ENCODE results near the gene METTL14.

The METTL14 gene

DNA sequence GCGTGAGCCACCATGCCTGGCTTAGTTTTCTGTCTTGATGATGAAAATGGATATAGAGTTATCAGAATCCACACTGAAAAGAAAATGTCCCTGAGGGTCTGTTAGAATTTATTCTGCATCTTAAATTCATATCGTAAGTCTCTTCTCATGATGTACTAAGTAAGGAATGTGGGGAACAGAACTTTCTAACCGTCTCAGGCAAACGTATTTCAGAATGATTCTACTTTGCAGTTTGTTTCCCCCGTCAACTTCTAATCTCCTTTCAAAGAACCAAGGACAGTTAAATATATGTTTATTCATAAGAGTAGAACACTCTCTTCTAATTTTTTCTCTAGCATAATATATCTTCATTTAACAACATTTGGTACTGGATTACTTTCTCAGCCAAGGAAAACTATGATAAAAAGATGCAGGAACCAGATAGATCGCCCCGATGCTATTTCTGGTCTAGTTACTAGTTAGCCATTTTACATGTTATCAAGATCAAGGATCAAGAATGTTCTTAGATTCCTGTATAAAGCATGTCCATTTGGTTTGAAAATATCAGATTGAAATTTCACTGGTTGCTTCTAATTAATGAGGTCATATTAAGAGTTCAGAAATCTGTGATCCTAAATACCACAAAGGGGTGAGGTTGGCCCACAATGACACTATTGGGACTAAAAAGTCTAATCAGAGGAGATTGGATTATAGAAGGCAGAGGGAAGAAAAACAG lies 49.5 kb downstream of the METTL14 start:
- Histone ChIP-seq H3K27me3 (ENCODE audit: control insufficient read depth, insufficient read depth, low read length) (no peaks in the 10 kb centered on the region), H3K36me3 (ENCODE audit: control insufficient read depth, insufficient read depth, low read length) (peaks cover 3% of the 10 kb centered on the region; the same call in 1 of the 2 replicates), H3K4me1 (ENCODE audit: control insufficient read depth, insufficient read depth, low read length) (no peaks in the 10 kb centered on the region), H3K4me3 (ENCODE audit: low read length) (no peak overlapping the region), H3K27ac (ENCODE audit: low read length) (no peak overlapping the region), H3K9me3 (ENCODE audit: control insufficient read depth, insufficient read depth, low read length) (no peaks in the 10 kb centered on the region)
- WGBS (ENCODE audit: insufficient coverage, insufficient read length) = no CpG with 5 or more reads among the region's 7 CpGs
- no peak for DNase-seq (ENCODE audit: low read depth, low spot score)

DNA sequence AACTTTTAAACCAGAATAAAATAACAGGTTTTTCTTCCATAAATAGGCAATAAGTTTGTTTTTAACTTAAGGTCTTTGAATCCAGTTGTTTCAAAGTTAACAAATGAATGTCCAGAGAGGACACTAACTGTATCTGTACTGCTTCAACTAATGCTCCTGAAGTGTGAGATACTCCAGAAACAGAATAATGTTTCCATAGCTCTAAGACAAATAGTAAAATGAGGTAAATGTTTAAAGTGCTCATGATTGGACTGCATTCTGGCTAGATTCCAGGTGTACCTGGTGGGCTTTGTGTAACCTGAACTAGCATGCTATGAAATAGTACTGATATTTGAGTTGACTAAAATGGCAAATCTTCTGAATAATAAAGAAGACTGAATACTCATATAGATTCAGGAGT lies 51.7 kb downstream of the METTL14 start:
- H3K4me1 ChIP-seq (ENCODE audit: control insufficient read depth, insufficient read depth, low read length) = no peaks in the 10 kb centered on the region
- no peak for DNase-seq (ENCODE audit: low read depth, low spot score)
- H3K4me3 ChIP-seq (ENCODE audit: low read length) = no peak overlapping the region
- no peak overlapping the region for H3K27ac ChIP-seq (ENCODE audit: low read length)
- H3K36me3 ChIP-seq (ENCODE audit: control insufficient read depth, insufficient read depth, low read length) = peaks cover 6% of the 10 kb centered on the region; the same call in 1 of the 2 replicates
- H3K27me3 ChIP-seq (ENCODE audit: control insufficient read depth, insufficient read depth, low read length) = no peaks in the 10 kb centered on the region
- H3K9me3 ChIP-seq (ENCODE audit: control insufficient read depth, insufficient read depth, low read length) = no peaks in the 10 kb centered on the region

- no peak overlapping the region for H3K4me3 ChIP-seq (ENCODE audit: low read length)
- H3K36me3 ChIP-seq (ENCODE audit: control insufficient read depth, insufficient read depth, low read length) = peaks cover 6% of the 10 kb centered on the region; the same call in 1 of the 2 replicates
- no peaks in the 10 kb centered on the region for H3K4me1 ChIP-seq (ENCODE audit: control insufficient read depth, insufficient read depth, low read length)
- H3K9me3 ChIP-seq (ENCODE audit: control insufficient read depth, insufficient read depth, low read length) = no peaks in the 10 kb centered on the region
- no peaks in the 10 kb centered on the region for H3K27me3 ChIP-seq (ENCODE audit: control insufficient read depth, insufficient read depth, low read length)
- no peak for DNase-seq (ENCODE audit: low read depth, low spot score)
- no peak overlapping the region for H3K27ac ChIP-seq (ENCODE audit: low read length)
- WGBS (ENCODE audit: insufficient coverage, insufficient read length) = no CpG with 5 or more reads among the region's 3 CpGs
Measured at GRCh38 chr4:118738090-118738489, 52.9 kb downstream of the METTL14 start.

DNA sequence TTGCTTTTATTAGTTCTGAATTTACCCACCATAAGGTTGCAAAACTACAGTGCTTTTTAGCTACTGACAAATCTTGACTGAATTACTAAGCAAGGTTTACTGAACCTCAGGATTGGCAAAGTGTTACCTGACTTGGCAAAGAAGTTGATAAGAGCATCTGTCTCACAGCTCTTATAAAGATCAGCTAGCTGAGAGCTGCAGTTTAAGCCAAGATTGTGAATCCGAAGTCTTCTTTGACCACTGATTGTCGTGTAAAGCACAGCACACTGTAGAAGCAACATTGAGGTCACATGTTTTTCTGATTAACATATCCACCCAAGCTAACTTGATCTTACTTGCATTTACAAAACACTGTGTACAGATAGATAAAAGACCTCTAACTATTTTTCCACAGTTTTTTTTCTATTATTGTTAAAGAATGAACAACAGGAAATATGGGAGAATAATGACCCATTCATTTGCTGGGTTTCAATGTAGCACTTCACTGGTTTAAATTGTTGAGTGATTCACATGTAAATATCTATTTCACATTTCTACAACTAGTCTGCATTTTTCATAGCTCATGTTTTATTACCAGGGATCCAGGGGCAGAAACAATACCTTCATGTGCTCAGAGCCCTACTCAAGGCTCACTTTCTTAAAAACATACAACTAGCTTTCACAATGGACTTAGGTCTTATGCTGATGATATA lies 54.0 kb downstream of the METTL14 start:
- Histone ChIP-seq H3K27ac (ENCODE audit: low read length) (no peak overlapping the region), H3K4me3 (ENCODE audit: low read length) (no peak overlapping the region), H3K36me3 (ENCODE audit: control insufficient read depth, insufficient read depth, low read length) (peaks cover 6% of the 10 kb centered on the region; the same call in 1 of the 2 replicates), H3K9me3 (ENCODE audit: control insufficient read depth, insufficient read depth, low read length) (no peaks in the 10 kb centered on the region), H3K27me3 (ENCODE audit: control insufficient read depth, insufficient read depth, low read length) (no peaks in the 10 kb centered on the region), H3K4me1 (ENCODE audit: control insufficient read depth, insufficient read depth, low read length) (no peaks in the 10 kb centered on the region)
- DNase-seq (ENCODE audit: low read depth, low spot score) = no peak
- WGBS (ENCODE audit: insufficient coverage, insufficient read length) = no CpG with 5 or more reads among the region's 2 CpGs

GRCh38 chr4:118740869-118741268 lies 55.7 kb downstream of the METTL14 start:
- no CpG with 5 or more reads among the region's 5 CpGs for WGBS (ENCODE audit: insufficient coverage, insufficient read length)
- Histone ChIP-seq H3K4me1 (ENCODE audit: control insufficient read depth, insufficient read depth, low read length) (no peaks in the 10 kb centered on the region), H3K4me3 (ENCODE audit: low read length) (no peak overlapping the region), H3K27me3 (ENCODE audit: control insufficient read depth, insufficient read depth, low read length) (no peaks in the 10 kb centered on the region), H3K9me3 (ENCODE audit: control insufficient read depth, insufficient read depth, low read length) (no peaks in the 10 kb centered on the region), H3K36me3 (ENCODE audit: control insufficient read depth, insufficient read depth, low read length) (peaks cover 6% of the 10 kb centered on the region; the same call in 1 of the 2 replicates), H3K27ac (ENCODE audit: low read length) (no peak overlapping the region)
- no peak for DNase-seq (ENCODE audit: low read depth, low spot score)

DNA sequence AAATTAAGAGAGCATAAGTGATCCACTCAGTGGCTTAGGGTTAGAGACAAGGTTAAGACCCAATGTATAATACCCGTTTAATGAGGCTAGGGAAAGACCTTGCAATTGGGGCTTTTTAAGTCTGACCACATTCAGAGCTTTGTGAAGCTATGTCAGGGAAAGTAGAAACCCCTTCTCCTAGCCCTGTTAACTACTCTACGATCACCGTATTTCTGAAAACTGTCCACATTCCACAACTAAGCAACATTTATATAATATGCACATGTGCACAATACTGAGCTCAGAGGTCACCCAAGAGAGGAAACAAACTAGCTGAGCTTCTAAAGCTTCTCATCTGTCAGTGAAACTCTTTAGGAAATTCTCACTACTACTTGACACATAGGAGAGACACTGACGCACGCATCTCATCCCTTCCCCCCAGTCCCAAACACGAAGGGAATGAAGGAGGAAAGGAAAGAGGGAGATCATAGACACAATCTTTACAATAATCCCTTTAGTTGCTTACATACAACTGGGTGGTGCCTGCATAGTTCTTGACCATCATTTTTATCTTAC lies 56.2 kb downstream of the METTL14 start:
- WGBS (ENCODE audit: insufficient coverage, insufficient read length) = no CpG with 5 or more reads among the region's 6 CpGs
- H3K27ac ChIP-seq (ENCODE audit: low read length) = no peak overlapping the region
- H3K27me3 ChIP-seq (ENCODE audit: control insufficient read depth, insufficient read depth, low read length) = no peaks in the 10 kb centered on the region
- no peaks in the 10 kb centered on the region for H3K4me1 ChIP-seq (ENCODE audit: control insufficient read depth, insufficient read depth, low read length)
- H3K4me3 ChIP-seq (ENCODE audit: low read length) = no peak overlapping the region
- H3K36me3 ChIP-seq (ENCODE audit: control insufficient read depth, insufficient read depth, low read length) = peaks cover 6% of the 10 kb centered on the region; the same call in 1 of the 2 replicates
- DNase-seq (ENCODE audit: low read depth, low spot score) = no peak
- H3K9me3 ChIP-seq (ENCODE audit: control insufficient read depth, insufficient read depth, low read length) = no peaks in the 10 kb centered on the region

DNA sequence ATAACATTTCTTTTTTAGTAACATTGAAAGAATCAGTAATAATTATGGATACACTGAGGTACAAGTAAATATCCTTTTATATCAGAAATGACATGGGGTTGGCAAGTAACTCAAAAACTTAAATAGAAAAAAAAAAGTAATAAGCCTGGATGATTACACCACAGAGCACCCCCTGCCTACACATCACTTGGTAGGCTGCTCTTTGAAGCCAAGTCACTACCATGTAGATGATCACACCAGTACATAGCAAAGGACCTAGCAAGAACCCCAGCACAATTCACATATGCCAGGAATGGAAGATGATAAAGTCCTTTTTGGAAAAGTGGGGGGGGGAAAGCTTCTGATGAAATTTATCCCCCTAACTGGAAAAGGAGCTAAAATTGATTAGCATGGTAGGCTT lies 56.9 kb downstream of the METTL14 start:
- peaks cover 6% of the 10 kb centered on the region; the same call in 1 of the 2 replicates for H3K36me3 ChIP-seq (ENCODE audit: control insufficient read depth, insufficient read depth, low read length)
- no peaks in the 10 kb centered on the region for H3K9me3 ChIP-seq (ENCODE audit: control insufficient read depth, insufficient read depth, low read length)
- no peaks in the 10 kb centered on the region for H3K27me3 ChIP-seq (ENCODE audit: control insufficient read depth, insufficient read depth, low read length)
- DNase-seq (ENCODE audit: low read depth, low spot score) = no peak
- H3K4me1 ChIP-seq (ENCODE audit: control insufficient read depth, insufficient read depth, low read length) = no peaks in the 10 kb centered on the region
- no peak overlapping the region for H3K4me3 ChIP-seq (ENCODE audit: low read length)
- H3K27ac ChIP-seq (ENCODE audit: low read length) = no peak overlapping the region

- no peaks in the 10 kb centered on the region for H3K4me1 ChIP-seq (ENCODE audit: control insufficient read depth, insufficient read depth, low read length)
- no peak for DNase-seq (ENCODE audit: low read depth, low spot score)
- H3K27me3 ChIP-seq (ENCODE audit: control insufficient read depth, insufficient read depth, low read length) = no peaks in the 10 kb centered on the region
- H3K27ac ChIP-seq (ENCODE audit: low read length) = no peak overlapping the region
- no peak overlapping the region for H3K4me3 ChIP-seq (ENCODE audit: low read length)
- peaks cover 6% of the 10 kb centered on the region; the same call in 1 of the 2 replicates for H3K36me3 ChIP-seq (ENCODE audit: control insufficient read depth, insufficient read depth, low read length)
- WGBS (ENCODE audit: insufficient coverage, insufficient read length) = no CpG with 5 or more reads among the region's 4 CpGs
- H3K9me3 ChIP-seq (ENCODE audit: control insufficient read depth, insufficient read depth, low read length) = no peaks in the 10 kb centered on the region
Measured at GRCh38 chr4:118743867-118744266, 58.7 kb downstream of the METTL14 start.

GRCh38 chr4:118745357-118745756 lies 60.2 kb downstream of the METTL14 start:
- DNase-seq (ENCODE audit: low read depth, low spot score) = no peak
- Histone ChIP-seq H3K4me1 (ENCODE audit: control insufficient read depth, insufficient read depth, low read length) (no peaks in the 10 kb centered on the region), H3K9me3 (ENCODE audit: control insufficient read depth, insufficient read depth, low read length) (no peaks in the 10 kb centered on the region), H3K27me3 (ENCODE audit: control insufficient read depth, insufficient read depth, low read length) (no peaks in the 10 kb centered on the region), H3K36me3 (ENCODE audit: control insufficient read depth, insufficient read depth, low read length) (peaks cover 3% of the 10 kb centered on the region; the same call in 1 of the 2 replicates), H3K4me3 (ENCODE audit: low read length) (no peak overlapping the region), H3K27ac (ENCODE audit: low read length) (no peak overlapping the region)
- WGBS (ENCODE audit: insufficient coverage, insufficient read length) = no CpG with 5 or more reads among the region's 3 CpGs

DNA sequence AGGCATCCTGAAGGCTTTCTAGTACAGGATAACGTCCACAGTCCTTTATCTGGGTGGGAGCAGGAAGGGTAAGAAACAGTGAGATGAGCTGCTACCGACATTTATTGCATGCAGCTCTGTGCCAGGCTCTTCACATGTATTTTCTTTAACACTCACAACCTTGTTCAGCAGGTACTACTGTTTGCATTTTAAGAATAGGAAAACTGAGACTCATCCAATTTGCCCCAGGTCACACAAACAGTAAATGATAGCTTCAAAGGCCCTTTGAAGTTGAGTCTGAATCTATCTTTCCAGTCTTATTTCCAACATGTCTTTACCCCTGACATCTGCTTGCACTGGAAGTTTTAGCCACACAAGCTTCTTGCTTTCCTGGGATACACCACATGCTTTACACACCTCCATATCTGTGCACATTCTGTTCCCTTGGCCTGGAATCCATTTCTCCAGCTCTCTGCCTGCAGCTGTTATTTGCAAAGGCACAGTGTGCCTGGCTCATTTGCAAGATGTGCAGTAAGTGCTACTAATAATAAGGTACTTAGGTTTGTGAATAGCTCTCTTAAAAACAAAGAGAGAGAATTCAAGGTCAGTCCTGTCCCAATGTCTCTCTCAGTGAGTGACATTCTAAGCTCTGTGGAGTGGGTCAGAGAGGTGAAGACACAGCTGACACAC lies 61.2 kb downstream of the METTL14 start:
- Histone ChIP-seq H3K27ac (ENCODE audit: low read length) (no peak overlapping the region), H3K27me3 (ENCODE audit: control insufficient read depth, insufficient read depth, low read length) (no peaks in the 10 kb centered on the region), H3K4me1 (ENCODE audit: control insufficient read depth, insufficient read depth, low read length) (no peaks in the 10 kb centered on the region), H3K4me3 (ENCODE audit: low read length) (no peak overlapping the region), H3K9me3 (ENCODE audit: control insufficient read depth, insufficient read depth, low read length) (no peaks in the 10 kb centered on the region), H3K36me3 (ENCODE audit: control insufficient read depth, insufficient read depth, low read length) (peaks cover under 1% of the 10 kb centered on the region; the same call in 1 of the 2 replicates)
- no CpG with 5 or more reads among the region's 2 CpGs for WGBS (ENCODE audit: insufficient coverage, insufficient read length)
- DNase-seq (ENCODE audit: low read depth, low spot score) = no peak
